RPMI8226 (cell line): ENCODE data around the gene ZBTB44.
"Not testable (repeated sequence)": the region's sequence is repeated elsewhere in the genome, so short reads cannot be mapped to it uniquely, and the experiment has no call there.

Source experiments
- DNase-seq: peaks from one replicate; pipeline ENCODE4 v3.0.0-alpha.2; 2015

ZBTB44 gene

DNA sequence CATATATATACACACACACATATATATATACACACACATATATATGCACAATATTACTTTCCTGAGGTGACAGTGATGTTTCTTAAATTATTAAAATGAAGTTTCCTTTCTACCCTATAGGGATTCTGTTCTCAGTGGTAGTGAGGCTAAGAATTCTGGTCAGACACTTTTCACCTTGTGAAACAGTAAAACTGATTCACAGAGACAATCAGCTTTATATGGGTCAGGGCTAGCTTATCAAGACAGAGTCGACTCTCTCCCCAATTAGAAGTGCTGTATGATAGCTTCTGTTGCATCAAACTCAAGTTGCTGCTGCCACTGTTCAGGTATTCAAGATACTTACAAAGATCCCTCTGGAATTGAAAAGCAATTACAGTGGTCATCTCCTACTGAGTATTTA lies 68.4 kb downstream of the ZBTB44 start:
- DNase-seq = no peak

GRCh38 chr11:130245375-130245774 lies 69.3 kb downstream of the ZBTB44 start:
- DNase-seq = not testable (repeated sequence)

DNA sequence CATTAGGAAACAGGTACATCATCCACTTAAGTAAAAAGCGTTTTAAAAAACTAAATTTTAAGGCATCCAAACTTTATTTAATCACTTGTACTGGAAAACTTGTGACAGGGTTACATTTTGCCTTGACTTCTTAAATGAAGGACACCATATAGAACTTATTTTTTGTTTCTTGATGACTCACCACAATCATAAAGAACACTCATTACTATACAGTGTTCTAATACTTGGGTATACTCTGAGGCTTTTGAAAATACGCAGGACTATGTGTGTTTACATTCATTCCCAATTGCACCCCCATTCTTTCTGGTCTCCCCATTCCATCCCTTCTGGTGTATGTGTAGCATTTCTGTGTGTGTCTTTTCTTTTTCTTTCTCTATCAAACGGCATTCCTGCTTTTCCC lies 69.9 kb downstream of the ZBTB44 start:
- no peak for DNase-seq

DNA sequence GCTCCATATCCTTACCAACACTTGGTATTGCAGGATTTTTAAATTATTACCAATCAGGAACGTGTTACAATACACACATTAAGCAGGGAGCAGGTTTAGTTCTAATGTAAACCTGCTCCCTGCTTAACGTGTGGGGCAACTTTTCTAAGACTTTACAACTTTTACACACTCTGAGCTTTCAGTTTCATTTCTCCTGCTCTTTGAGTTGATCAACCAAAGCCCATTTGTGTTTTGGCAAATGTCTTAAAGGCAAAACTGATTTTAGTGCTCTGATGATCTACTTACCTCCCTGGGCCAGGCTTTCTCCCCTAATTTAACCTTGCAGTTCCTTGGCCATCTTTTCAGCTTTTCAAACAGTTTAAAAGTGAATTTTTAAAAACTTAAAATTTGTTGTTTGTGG lies 70.9 kb downstream of the ZBTB44 start:
- DNase-seq = peak; percentile 34

GRCh38 chr11:130241713-130242112 lies 73.0 kb downstream of the ZBTB44 start:
- DNase-seq = no peak

DNA sequence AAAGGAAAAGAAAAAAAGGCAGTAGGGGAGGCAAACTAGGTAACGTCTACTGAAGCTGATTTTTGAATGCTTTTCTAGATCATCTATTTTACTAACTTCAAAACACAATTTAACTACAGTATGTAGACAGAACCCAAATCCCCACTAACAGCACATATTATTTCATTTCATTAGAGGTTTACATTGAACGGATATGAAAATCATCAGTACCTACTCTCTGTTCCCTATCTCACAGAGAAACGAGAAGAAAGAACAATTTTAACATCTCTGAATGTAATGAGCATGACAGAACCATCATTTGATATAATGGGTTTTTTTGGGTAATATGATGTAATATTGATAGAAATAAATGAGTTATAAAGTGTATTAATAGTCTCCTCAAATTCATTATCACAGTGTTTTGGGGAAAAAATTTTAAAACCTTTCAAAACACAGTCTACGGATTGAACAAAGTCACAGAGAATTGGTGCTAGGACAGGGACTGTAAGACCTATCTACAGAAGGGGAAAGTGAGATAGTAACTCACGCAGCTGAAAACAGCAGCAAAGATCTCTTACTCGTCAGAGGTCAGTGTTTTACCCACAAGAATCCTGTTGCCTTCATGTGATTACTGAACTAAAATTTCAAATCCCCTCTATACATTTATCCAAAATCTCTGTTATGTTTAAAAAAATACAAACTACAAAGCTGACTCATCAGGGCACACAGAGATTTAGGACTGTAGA lies 77.3 kb downstream of the ZBTB44 start:
- DNase-seq = no peak

DNA sequence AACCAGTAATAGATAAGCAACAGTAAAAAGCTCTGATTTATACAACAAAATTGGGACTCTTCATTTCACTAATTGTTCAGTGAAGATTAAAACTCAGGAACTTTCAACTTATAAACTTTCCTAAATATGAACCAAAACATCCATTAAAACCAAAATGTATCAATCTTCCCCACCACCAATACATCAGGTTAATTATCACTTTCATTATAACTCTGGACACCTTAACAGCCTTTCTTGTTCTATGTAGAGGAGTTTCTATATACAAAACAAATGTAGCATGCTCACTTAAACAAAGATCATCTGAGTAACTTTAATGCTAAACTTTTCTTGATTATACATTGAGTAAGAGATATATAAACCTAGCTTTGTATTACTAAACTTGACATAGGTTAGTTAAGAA lies 80.4 kb downstream of the ZBTB44 start:
- no peak for DNase-seq

- DNase-seq = not testable (repeated sequence)
Measured at GRCh38 chr11:130233888-130234287, 80.8 kb downstream of the ZBTB44 start.

GRCh38 chr11:130233486-130233885 lies 81.2 kb downstream of the ZBTB44 start:
- DNase-seq = not testable (repeated sequence)

- no peak for DNase-seq
Measured at GRCh38 chr11:130227373-130227772, 87.3 kb downstream of the ZBTB44 start.

DNA sequence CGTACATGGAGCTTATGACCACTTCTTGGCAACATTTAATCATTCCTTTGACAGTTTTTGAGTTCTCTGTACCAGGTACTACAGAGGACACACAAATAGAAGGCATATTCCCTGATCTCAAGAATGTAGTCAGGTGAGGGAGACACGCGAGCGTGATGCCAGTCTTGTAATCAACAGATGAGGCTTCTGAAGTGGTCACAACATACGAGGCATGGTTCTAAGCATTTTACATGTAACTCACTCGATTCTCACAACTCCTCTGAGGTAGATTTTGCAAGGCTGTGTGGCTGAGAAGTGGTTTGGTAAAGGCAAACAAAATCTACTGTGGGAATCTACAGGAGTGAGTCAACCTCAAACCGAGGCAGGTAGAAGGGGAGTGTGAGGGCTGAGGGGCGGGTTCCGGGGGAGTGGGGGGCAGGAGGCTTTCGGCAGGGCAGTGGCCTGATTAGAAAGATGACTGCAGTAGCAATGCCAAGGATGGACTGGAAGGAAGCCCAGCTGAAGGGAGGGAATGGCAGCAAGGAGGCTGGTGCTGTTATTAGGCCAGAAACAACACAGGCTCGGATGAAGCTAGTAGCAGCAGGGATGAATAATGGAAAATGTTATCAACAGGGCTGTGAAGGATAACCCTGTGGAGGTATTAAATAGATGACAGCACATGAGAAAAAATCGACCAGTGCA lies 91.3 kb downstream of the ZBTB44 start:
- no peak for DNase-seq

GRCh38 chr11:130220311-130221035 lies 94.2 kb downstream of the ZBTB44 start:
- no peak for DNase-seq

DNA sequence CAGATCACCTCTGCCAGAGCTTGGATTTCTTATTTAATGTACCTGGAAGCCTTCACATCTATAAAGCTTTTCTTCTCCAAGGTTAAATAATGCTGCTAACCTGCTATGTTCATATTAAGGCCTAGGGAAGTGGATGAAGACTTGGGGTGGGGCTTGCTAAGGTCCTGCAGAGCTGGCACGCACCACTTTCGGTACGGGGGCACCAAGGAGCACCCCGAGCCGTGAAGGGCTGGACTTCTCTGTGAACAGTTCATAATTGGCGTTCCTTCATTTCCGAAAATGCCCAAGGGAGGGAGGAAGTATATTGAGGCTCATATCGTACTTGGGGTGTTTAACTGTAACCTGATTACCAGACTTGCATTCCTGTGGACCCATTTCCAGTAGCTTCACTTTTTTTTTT lies 95.6 kb downstream of the ZBTB44 start:
- DNase-seq = no peak

DNA sequence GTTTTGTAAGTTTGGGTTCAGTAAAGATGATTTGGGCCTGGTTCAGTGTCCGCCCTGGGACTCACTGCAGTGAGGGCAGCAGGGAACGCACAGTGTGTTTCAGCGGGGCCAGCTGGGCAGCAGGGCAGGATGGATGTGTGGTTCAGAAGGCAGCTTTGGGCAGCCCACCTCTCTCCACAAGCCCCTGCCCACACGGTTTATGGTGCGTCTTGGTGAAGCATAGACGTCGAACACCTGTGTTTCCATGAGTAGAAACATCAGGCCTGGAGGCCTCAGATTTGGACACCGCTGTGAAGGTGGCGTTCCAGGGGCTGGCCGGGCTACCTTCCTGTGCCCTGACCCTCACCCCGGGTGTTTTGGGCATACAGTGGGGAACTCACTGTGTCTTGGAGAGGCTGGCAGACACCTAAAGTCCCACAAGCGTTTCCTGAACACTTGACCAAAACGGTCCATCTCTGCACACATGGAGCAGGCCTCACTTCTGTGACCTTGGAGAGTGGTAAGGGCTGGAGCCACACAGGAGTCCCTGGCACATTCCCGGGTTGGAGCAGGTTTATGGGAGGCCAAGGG lies 96.1 kb downstream of the ZBTB44 start:
- no peak for DNase-seq

DNA sequence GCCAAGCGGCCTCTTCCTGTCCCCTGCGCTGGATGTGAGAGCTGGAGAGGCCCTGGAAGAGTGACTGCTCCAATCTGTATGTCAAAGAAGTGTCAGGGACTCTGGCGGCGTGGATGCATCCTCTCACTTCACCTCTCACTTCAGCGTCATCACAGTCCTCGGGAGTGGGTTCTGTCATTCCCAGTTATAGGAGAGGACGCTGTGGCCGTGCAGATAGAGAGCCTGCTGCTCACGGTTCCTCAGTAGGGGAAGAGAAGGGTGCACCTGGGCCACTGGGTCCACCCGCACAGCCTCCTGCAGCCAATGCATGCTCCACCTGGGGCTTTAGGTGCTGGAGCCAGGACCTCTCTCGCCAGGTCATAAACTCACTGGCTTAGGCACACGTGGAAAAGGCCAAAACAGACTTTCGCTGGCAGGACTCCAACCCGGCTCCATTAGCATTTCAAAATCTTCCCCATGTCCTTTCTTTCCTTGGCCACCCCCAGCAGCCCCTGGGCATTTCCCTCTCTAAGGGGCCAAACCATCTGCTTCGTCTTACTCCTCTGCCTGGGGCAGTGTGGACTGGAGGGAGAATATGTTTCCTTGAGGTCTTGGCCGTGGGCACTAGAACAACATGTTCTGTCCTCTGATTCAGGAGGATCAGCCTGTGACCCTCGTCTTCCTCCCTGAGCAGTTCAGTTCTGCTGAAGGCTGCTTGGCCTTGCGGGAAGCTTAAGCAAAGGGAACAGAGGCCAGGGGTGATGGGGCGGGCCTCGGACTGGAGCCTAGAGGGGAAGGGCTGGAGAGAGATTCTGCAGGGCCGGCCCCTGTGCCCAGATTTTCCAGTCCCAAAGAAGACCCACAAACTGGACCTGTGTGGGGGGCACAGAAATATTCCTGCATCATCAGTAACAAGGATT lies 97.3 kb downstream of the ZBTB44 start:
- no peak for DNase-seq

DNA sequence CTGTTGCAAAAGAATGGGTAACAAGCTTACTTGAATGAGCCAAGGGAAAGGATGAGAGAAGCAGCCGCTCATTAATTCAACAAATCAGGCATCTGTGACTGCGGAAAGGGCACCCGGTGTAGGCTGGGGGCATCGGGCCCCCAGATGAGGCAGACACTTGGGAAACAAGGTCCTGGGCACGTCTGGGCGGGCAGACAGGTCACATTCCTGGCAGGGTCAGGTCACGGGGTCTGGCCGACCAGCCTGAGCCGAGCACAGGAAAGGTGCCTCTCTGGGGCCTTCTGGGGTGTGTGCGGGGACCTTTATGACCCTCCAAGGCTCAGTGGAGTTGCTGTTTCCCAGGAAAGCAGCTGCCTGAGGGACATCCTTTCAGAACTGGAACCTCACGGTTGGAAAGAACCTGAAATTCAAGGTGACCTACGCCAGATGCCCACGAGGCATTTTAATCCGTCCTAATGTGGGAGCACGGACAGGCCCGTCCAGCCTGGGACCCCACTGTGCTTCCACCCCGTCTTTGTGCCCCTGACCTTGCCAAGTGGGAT lies 98.1 kb downstream of the ZBTB44 start:
- no peak for DNase-seq

GRCh38 chr11:130216221-130216550 lies 98.5 kb downstream of the ZBTB44 start:
- DNase-seq = no peak

- no peak for DNase-seq
Measured at GRCh38 chr11:130215531-130216220, 99.0 kb downstream of the ZBTB44 start.

DNA sequence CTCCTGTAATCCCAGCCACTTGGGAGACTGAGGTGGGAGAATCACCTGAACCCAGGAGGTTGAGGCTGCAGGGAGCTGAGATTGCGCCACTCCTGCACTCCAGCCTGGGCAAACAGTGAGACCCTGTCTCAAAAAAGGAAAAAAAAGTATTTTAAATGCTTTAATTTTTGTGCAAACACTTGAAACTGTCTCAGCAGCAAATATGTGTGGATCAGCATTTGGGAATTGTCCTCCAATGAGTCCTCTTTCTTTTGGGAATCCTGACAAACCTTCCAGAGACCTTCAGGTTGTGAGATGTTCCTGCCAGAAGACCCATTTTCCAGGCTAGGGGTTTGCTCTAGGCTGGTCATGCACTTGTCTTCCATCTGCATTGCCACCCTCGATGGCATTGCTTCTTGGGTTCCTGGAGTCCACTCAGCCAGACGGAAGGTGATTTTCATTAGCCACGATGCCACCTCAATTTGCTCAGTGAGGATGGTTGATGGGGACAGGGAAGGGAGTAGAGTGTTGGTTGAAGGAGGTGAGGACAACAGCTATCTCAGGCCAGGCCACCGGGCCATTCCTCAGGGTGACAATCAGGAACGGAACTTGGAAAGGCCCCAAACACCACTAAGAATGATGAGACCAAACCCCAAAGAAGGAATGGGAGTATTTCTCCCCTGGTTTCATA lies 99.7 kb downstream of the ZBTB44 start:
- DNase-seq = no peak

- DNase-seq = no peak
Measured at GRCh38 chr11:130213979-130214281, 100.8 kb downstream of the ZBTB44 start.
